ENCODE data around the gene SPATA31C1. TPM values are rescaled to one million over a fixed set of nuclear protein-coding genes. Genes with fewer than 3 reads are reported as not detected.

SPATA31C1 gene
- total RNA-seq, 1 experiment from 2014 or later, result not detected

DNA sequence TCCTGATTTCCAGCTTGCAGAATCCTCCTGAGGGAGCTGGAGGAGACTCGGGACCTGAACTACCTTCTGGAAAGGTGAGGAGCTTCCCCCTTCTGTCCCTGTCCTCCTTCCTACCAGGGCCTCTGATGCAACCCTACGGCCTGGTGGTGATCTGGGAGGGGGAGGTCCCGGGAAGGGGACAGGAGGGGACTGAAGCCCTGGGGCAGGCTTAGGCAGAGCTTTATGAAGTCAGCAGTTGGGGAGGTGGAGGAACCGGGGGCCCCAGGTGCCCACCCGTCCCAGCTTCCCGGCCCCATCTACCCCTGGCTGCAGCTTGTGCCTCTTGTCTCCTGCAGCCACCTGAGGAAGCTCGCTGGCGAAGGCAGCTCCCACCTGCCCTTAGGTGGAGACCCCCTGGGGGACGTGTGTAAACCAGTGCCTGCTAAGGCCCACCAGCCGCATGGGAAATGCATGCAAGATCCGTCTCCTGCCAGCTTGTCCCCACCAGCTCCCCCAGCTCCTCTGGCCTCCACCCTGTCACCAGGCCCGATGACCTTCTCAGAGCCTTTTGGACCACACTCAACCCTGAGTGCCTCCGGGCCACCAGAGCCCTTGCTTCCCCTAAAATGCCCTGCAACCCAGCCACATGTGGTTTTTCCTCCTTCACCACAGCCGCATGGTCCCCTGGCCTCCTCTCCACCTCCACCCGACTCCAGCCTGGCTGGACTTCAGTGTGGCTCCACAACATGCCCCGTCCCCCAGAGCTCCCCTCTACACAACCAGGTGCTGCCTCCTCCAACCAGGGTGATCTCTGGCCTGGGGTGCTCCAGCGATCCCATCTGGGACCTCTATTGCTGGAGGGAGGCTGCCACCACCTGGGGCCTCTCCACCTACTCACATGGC lies 32.9 kb upstream of the SPATA31C1 start (continued):
- no peak for TF ChIP-seq FOSL1 (IDR thresholded peaks at IDR 0.05; ENCODE audit: low read depth)

DNA sequence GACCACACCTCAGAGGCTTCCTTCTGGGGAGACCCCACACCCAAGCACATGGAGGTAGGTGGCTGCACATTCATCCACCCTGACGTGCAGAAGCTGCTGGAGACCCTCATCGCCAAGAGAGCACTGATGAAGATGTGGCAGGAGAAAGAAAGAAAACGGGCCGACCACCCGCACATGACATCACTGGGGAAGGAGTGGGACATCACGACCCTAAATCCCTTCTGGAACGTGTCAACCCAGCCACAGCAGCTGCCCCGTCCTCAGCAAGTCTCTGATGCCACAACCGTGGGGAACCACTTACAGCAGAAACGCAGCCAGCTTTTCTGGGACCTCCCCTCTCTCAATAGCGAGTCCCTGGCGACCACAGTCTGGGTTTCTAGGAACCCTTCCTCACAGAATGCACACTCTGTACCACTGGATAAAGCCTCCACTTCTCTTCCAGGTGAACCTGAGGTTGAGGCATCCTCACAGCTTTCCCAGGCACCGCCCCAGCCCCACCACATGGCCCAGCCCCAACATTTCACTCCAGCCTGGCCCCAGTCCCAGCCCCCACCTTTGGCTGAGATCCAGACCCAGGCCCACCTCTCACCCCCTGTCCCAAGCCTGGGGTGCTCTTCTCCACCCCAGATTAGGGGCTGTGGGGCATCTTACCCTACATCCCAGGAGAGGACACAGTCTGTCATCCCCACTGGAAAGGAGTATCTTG lies 32.1 kb upstream of the SPATA31C1 start:
- intact Hi-C loops (cut with micrococcal nuclease), result no loop called here
- no peak overlapping the region for H3K27ac ChIP-seq (ENCODE audit: low read depth, low read length)
- ChIA-PET CTCF (no interaction called here), POLR2A (no interaction called here), RAD21 (ENCODE audit: low non-redundant PET in 1 of 2, low total read pairs in 2 of 2, uncharacterized antibody in 2 of 2, unreplicated experiment in 2 of 2) (no interaction called here)
- no peaks in the 10 kb centered on the region for H3K4me1 ChIP-seq (ENCODE audit: control insufficient read depth in 1 of 2, insufficient read depth in 2 of 2, low read length in 2 of 2)
- no peaks in the 10 kb centered on the region for H3K79me2 ChIP-seq (ENCODE audit: insufficient read depth, low read length)
- ATAC-seq, result no peak
- no peaks in the 10 kb centered on the region for H3K36me3 ChIP-seq (ENCODE audit: control insufficient read depth in 1 of 2, insufficient read depth in 2 of 2, low read length in 2 of 2)
- H3K9me3 ChIP-seq (ENCODE audit: control insufficient read depth in 1 of 2, insufficient read depth in 1 of 2, low read depth in 1 of 2, low read length in 2 of 2), result no peaks in the 10 kb centered on the region
- H3K9me2 ChIP-seq (ENCODE audit: insufficient read depth), result no peaks in the 10 kb centered on the region
- H3K4me2 ChIP-seq (ENCODE audit: low read length), result no peak overlapping the region
- no peak for DNase-seq (ENCODE audit: low read depth, low spot score)
- TF ChIP-seq RAD21 (IDR thresholded peaks at IDR 0.05; ENCODE audit: low read depth), result no peak
- TF ChIP-seq, protein P1, sequence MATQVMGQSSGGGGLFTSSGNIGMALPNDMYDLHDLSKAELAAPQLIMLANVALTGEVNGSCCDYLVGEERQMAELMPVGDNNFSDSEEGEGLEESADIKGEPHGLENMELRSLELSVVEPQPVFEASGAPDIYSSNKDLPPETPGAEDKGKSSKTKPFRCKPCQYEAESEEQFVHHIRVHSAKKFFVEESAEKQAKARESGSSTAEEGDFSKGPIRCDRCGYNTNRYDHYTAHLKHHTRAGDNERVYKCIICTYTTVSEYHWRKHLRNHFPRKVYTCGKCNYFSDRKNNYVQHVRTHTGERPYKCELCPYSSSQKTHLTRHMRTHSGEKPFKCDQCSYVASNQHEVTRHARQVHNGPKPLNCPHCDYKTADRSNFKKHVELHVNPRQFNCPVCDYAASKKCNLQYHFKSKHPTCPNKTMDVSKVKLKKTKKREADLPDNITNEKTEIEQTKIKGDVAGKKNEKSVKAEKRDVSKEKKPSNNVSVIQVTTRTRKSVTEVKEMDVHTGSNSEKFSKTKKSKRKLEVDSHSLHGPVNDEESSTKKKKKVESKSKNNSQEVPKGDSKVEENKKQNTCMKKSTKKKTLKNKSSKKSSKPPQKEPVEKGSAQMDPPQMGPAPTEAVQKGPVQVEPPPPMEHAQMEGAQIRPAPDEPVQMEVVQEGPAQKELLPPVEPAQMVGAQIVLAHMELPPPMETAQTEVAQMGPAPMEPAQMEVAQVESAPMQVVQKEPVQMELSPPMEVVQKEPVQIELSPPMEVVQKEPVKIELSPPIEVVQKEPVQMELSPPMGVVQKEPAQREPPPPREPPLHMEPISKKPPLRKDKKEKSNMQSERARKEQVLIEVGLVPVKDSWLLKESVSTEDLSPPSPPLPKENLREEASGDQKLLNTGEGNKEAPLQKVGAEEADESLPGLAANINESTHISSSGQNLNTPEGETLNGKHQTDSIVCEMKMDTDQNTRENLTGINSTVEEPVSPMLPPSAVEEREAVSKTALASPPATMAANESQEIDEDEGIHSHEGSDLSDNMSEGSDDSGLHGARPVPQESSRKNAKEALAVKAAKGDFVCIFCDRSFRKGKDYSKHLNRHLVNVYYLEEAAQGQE (IDR thresholded peaks at IDR 0.05; ENCODE audit: low read depth), result no peak
- no peak for TF ChIP-seq EGR1 (IDR thresholded peaks at IDR 0.05; ENCODE audit: low read depth)
- TF ChIP-seq, protein P2, sequence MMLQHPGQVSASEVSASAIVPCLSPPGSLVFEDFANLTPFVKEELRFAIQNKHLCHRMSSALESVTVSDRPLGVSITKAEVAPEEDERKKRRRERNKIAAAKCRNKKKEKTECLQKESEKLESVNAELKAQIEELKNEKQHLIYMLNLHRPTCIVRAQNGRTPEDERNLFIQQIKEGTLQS (IDR thresholded peaks at IDR 0.05), result no peak
- TF ChIP-seq, protein P3, sequence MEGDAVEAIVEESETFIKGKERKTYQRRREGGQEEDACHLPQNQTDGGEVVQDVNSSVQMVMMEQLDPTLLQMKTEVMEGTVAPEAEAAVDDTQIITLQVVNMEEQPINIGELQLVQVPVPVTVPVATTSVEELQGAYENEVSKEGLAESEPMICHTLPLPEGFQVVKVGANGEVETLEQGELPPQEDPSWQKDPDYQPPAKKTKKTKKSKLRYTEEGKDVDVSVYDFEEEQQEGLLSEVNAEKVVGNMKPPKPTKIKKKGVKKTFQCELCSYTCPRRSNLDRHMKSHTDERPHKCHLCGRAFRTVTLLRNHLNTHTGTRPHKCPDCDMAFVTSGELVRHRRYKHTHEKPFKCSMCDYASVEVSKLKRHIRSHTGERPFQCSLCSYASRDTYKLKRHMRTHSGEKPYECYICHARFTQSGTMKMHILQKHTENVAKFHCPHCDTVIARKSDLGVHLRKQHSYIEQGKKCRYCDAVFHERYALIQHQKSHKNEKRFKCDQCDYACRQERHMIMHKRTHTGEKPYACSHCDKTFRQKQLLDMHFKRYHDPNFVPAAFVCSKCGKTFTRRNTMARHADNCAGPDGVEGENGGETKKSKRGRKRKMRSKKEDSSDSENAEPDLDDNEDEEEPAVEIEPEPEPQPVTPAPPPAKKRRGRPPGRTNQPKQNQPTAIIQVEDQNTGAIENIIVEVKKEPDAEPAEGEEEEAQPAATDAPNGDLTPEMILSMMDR (IDR thresholded peaks at IDR 0.05 in 2 of 3, conservative IDR thresholded peaks at IDR 0.05 in 1 of 3; ENCODE audit: borderline replicate concordance in 1 of 3, insufficient read depth in 1 of 3, low read depth in 2 of 3, low read length in 2 of 3), result no peak
- no peaks in the 10 kb centered on the region for H4K20me1 ChIP-seq (ENCODE audit: insufficient read depth)
- H2AFZ ChIP-seq (ENCODE audit: low read depth, low read length, poor library complexity, severe bottlenecking), result no peak overlapping the region
- BruUV-seq (replicated peaks), result no TSS peak
- H3K9ac ChIP-seq (ENCODE audit: low read length), result no peak overlapping the region
- no peaks in the 10 kb centered on the region for H3K27me3 ChIP-seq (ENCODE audit: insufficient read depth, low read length)
- H3K4me3 ChIP-seq (replicated peaks in 1 of 2; ENCODE audit: low read depth in 1 of 2, low read length in 2 of 2), result no peak overlapping the region

Data from HCT116 (cell line).